Uterus (tissue), 4 donors: ENCODE measurements around the gene TRIM43. TPM values are rescaled to one million over a fixed set of nuclear protein-coding genes. Genes with fewer than 3 reads are reported as not detected.
"Not testable (repeated sequence)": the region's sequence is repeated elsewhere in the genome, so short reads cannot be mapped to it uniquely, and the experiment has no call there.

Experiments
- DNase-seq, 2 donors: peaks; one replicate each; pipeline ENCODE4 v3.0.0-alpha.2; 2019 to 2020
- H3K27ac ChIP-seq, 2 donors: fragments of 200-600 bp; sonication (generic); 1 replicate in 1 of 2; 2 replicates in 1 of 2; pipeline ENCODE4 v1.5.1; 2016 to 2018
- H3K27me3 ChIP-seq, 2 donors: fragments of 200-600 bp; sonication (generic); one replicate each; pipeline ENCODE4 v1.5.1; 2018 to 2019; ENCODE audit warnings: control low read depth in 1 of 2
- H3K36me3 ChIP-seq, 2 donors: fragments of 200-600 bp; sonication (generic); one replicate each; pipeline ENCODE4 v1.5.1; 2019; ENCODE audit warnings: control low read depth in 1 of 2
- H3K4me1 ChIP-seq, 2 donors: fragments of 200-600 bp; sonication (generic); one replicate each; pipeline ENCODE4 v1.5.1; 2018 to 2019; ENCODE audit warnings: control low read depth in 1 of 2
- H3K4me3 ChIP-seq, 2 donors: fragments of 200-600 bp; sonication (generic); 1 replicate in 1 of 2; 2 replicates in 1 of 2; pipeline ENCODE4 v1.5.1; 2018 to 2019; ENCODE audit warnings: mild to moderate bottlenecking in 1 of 2
- H3K9me3 ChIP-seq, 2 donors: fragments of 200-600 bp; sonication (generic); one replicate each; pipeline ENCODE4 v1.5.1; 2019; ENCODE audit warnings: control low read depth in 1 of 2
- intact Hi-C: fragments of 100-400 bp; cut with DNase I; formaldehyde crosslinking; loops from one replicate; pipeline ENCODE4 v1.15.1; 2023; ENCODE audit warnings: low total_unique reads
- total RNA-seq, 4 donors: library from RNA; depleted of rRNA in 3 of 4; stranded (reverse); fragments of >200 nt in 3 of 4; gene quantifications; one replicate each; pipeline versions ENCODE4 v1.1.0 to v1.2.4, GENCODE V29; 2014 to 2023
- donor health status: DM: yes; HTN: yes; CAD: no.

TRIM43 gene
- total RNA-seq, 4 donors from 2014 or later, result 0.48 TPM; not detected in 3

- H3K27ac ChIP-seq, DNase-seq, H3K36me3 ChIP-seq, H3K4me1 ChIP-seq, intact Hi-C loops, H3K4me3 ChIP-seq, H3K9me3 ChIP-seq, H3K27me3 ChIP-seq: not testable (repeated sequence)
These were observed 30.9 kb downstream of the TRIM43 start for GRCh38 chr2:95622728-95623127.

- H3K4me1 ChIP-seq, H3K4me3 ChIP-seq, H3K36me3 ChIP-seq, H3K9me3 ChIP-seq, H3K27ac ChIP-seq, intact Hi-C loops, H3K27me3 ChIP-seq, DNase-seq: not testable (repeated sequence)
These were observed 39.2 kb downstream of the TRIM43 start for GRCh38 chr2:95630987-95631386.

GRCh38 chr2:95633626-95634259 is 41.9 kb downstream of the TRIM43 start:
- H3K4me3 ChIP-seq, H3K36me3 ChIP-seq, H3K27me3 ChIP-seq, H3K4me1 ChIP-seq, H3K9me3 ChIP-seq, H3K27ac ChIP-seq, DNase-seq, intact Hi-C loops: not testable (repeated sequence)

- H3K4me1 ChIP-seq, intact Hi-C loops, H3K4me3 ChIP-seq, H3K27ac ChIP-seq, H3K27me3 ChIP-seq, H3K9me3 ChIP-seq, H3K36me3 ChIP-seq, DNase-seq: not testable (repeated sequence)
These were observed 48.9 kb downstream of the TRIM43 start for GRCh38 chr2:95640515-95641288.

GRCh38 chr2:95641289-95641575 is 49.4 kb downstream of the TRIM43 start:
- H3K4me3 ChIP-seq, DNase-seq, intact Hi-C loops, H3K9me3 ChIP-seq, H3K4me1 ChIP-seq, H3K27me3 ChIP-seq, H3K27ac ChIP-seq, H3K36me3 ChIP-seq: not testable (repeated sequence)

- H3K9me3 ChIP-seq, intact Hi-C loops, H3K27ac ChIP-seq, H3K4me3 ChIP-seq, H3K4me1 ChIP-seq, H3K27me3 ChIP-seq, DNase-seq, H3K36me3 ChIP-seq: not testable (repeated sequence)
These were observed 50.0 kb downstream of the TRIM43 start for GRCh38 chr2:95641787-95642186.

- not testable (repeated sequence) for H3K27ac ChIP-seq
These were observed 50.6 kb downstream of the TRIM43 start for GRCh38 chr2:95642360-95642759.

GRCh38 chr2:95642951-95643350 is 51.1 kb downstream of the TRIM43 start:
- intact Hi-C loops, H3K4me1 ChIP-seq, H3K9me3 ChIP-seq, DNase-seq, H3K36me3 ChIP-seq, H3K27ac ChIP-seq, H3K27me3 ChIP-seq, H3K4me3 ChIP-seq: not testable (repeated sequence)

More at GRCh38 chr2:95642360-95642759, 50.6 kb downstream of the TRIM43 start:
- DNase-seq, H3K4me1 ChIP-seq, H3K36me3 ChIP-seq, H3K9me3 ChIP-seq, intact Hi-C loops, H3K27me3 ChIP-seq, H3K4me3 ChIP-seq: not testable (repeated sequence)

GRCh38 chr2:95645312-95645711 is 53.5 kb downstream of the TRIM43 start:
- H3K4me1 ChIP-seq, H3K27me3 ChIP-seq, H3K27ac ChIP-seq, H3K36me3 ChIP-seq, DNase-seq, H3K4me3 ChIP-seq, intact Hi-C loops, H3K9me3 ChIP-seq: not testable (repeated sequence)

- H3K9me3 ChIP-seq, H3K36me3 ChIP-seq, DNase-seq, H3K27me3 ChIP-seq, H3K27ac ChIP-seq, H3K4me3 ChIP-seq, intact Hi-C loops, H3K4me1 ChIP-seq: not testable (repeated sequence)
These were observed 54.6 kb downstream of the TRIM43 start for GRCh38 chr2:95646274-95646994.

GRCh38 chr2:95648894-95649544 is 57.2 kb downstream of the TRIM43 start:
- H3K4me3 ChIP-seq, H3K27ac ChIP-seq, H3K27me3 ChIP-seq, DNase-seq, intact Hi-C loops, H3K9me3 ChIP-seq, H3K36me3 ChIP-seq, H3K4me1 ChIP-seq: not testable (repeated sequence)
